Liver (tissue), 9 donors: Measurements from ENCODE around the gene RASA4B. TPM values are rescaled to one million over a fixed set of nuclear protein-coding genes. Genes with fewer than 3 reads are reported as not detected.

Experiments used
- DNase-seq: peaks from one replicate; pipeline ENCODE4 v3.0.0-alpha.2; 2017; ENCODE audit warnings: low spot score
- H3K27ac ChIP-seq, 2 donors: one replicate each; pipeline ENCODE4 v1.7.0; 2013; ENCODE audit warnings: inconsistent platforms in 2 of 2, low read length in 2 of 2, control low read depth in 1 of 2, low read depth in 1 of 2, mild to moderate bottlenecking in 1 of 2
- H3K27me3 ChIP-seq, 4 donors: one replicate each; pipeline versions ENCODE4 v1.6.1 to v1.7.0; 2013; ENCODE audit warnings: low read length in 3 of 4, inconsistent platforms in 1 of 4, mild to moderate bottlenecking in 1 of 4, moderate library complexity in 1 of 4; ENCODE audit not compliant: control insufficient read depth in 4 of 4, insufficient read depth in 4 of 4
- H3K36me3 ChIP-seq, 4 donors: one replicate each; pipeline versions ENCODE4 v1.6.1 to v1.7.0; 2013; ENCODE audit warnings: low read length in 3 of 4, mild to moderate bottlenecking in 3 of 4, low read depth in 1 of 4, moderate library complexity in 1 of 4; ENCODE audit not compliant: control insufficient read depth in 4 of 4, insufficient read depth in 3 of 4
- H3K4me1 ChIP-seq, 4 donors: one replicate each; pipeline versions ENCODE4 v1.6.1 to v1.7.0; 2013; ENCODE audit warnings: low read length in 3 of 4, mild to moderate bottlenecking in 3 of 4, moderate library complexity in 1 of 4; ENCODE audit not compliant: control insufficient read depth in 4 of 4, insufficient read depth in 4 of 4
- H3K4me3 ChIP-seq, 3 donors: one replicate each; pipeline versions ENCODE4 v1.6.1 to v1.7.0; 2013; ENCODE audit warnings: low read length in 3 of 3, control low read depth in 1 of 3, low read depth in 1 of 3, mild to moderate bottlenecking in 1 of 3
- H3K9ac ChIP-seq, 2 donors: one replicate each; pipeline ENCODE4 v1.7.0; 2013; ENCODE audit warnings: low read length in 2 of 2, mild to moderate bottlenecking in 2 of 2, moderate library complexity in 2 of 2, control low read depth in 1 of 2, low read depth in 1 of 2
- H3K9me3 ChIP-seq, 4 donors: one replicate each; pipeline versions ENCODE4 v1.6.1 to v1.7.0; 2013; ENCODE audit warnings: low read length in 3 of 4; ENCODE audit not compliant: control insufficient read depth in 4 of 4
- CTCF ChIP-seq: fragments of 150-350 bp; IDR thresholded peaks from 2 replicates; pipeline ENCODE4 v1.5.1; 2017; ENCODE audit warnings: improper control_type of control experiment, low read depth, low read length; ENCODE audit not compliant: missing input control
- EGR1 ChIP-seq, 2 donors: IDR thresholded peaks; 2 replicates each; pipeline ENCODE4 v1.6.1; 2016 to 2018; ENCODE audit warnings: antibody characterized with exemption in 2 of 2, low read depth in 2 of 2
- FOXA1 ChIP-seq: IDR thresholded peaks from 2 replicates; pipeline ENCODE4 v1.6.1; 2016; ENCODE audit warnings: antibody characterized with exemption
- GABPA ChIP-seq, 2 donors: IDR thresholded peaks in 1 of 2; conservative IDR thresholded peaks in 1 of 2; 2 replicates each; pipeline ENCODE4 v1.6.1; 2016; ENCODE audit warnings: antibody characterized with exemption in 2 of 2, mild to moderate bottlenecking in 1 of 2, moderate library complexity in 1 of 2
- HNF4A ChIP-seq, 2 donors: conservative IDR thresholded peaks; 2 replicates each; pipeline ENCODE4 v1.6.1; 2016; ENCODE audit warnings: antibody characterized with exemption in 2 of 2, mild to moderate bottlenecking in 2 of 2
- HNF4G ChIP-seq: IDR thresholded peaks from 2 replicates; pipeline ENCODE4 v1.6.1; 2016; ENCODE audit warnings: antibody characterized with exemption
- JUND ChIP-seq, 2 donors: IDR thresholded peaks; 2 replicates each; pipeline ENCODE4 v1.6.1; 2016; ENCODE audit warnings: antibody characterized with exemption in 2 of 2
- MAX ChIP-seq: IDR thresholded peaks from 2 replicates; pipeline ENCODE4 v1.6.1; 2016; ENCODE audit warnings: antibody characterized with exemption
- NR2F2 ChIP-seq: IDR thresholded peaks from 2 replicates; pipeline ENCODE4 v1.6.1; 2016; ENCODE audit warnings: antibody characterized with exemption
- RAD21 ChIP-seq, 2 donors: IDR thresholded peaks; 2 replicates each; pipeline ENCODE4 v1.6.1; 2016; ENCODE audit warnings: antibody characterized with exemption in 2 of 2, mild to moderate bottlenecking in 2 of 2
- RXRA ChIP-seq, 2 donors: IDR thresholded peaks; 2 replicates each; pipeline ENCODE4 v1.6.1; 2017 to 2018; ENCODE audit warnings: antibody characterized with exemption in 2 of 2, mild to moderate bottlenecking in 1 of 2
- SP1 ChIP-seq: IDR thresholded peaks from 2 replicates; pipeline ENCODE4 v1.6.1; 2018; ENCODE audit warnings: antibody characterized with exemption, mild to moderate bottlenecking
- TAF1 ChIP-seq: conservative IDR thresholded peaks from 2 replicates; pipeline ENCODE4 v1.6.1; 2016; ENCODE audit warnings: antibody characterized with exemption, mild to moderate bottlenecking
- YY1 ChIP-seq: IDR thresholded peaks from 2 replicates; pipeline ENCODE4 v1.6.1; 2016; ENCODE audit warnings: antibody characterized with exemption, mild to moderate bottlenecking
- WGBS: extraction: QIAGEN DNeasy Blood & Tissue Kit; methylation state at CpG from one replicate; pipeline ENCODE4 v1.1.7; 2013; 5-methylcytosine and 5-hydroxymethylcytosine counted together
- polyA plus RNA-seq, 2 donors: library from polyadenylated mRNA; stranded (reverse) in 1 of 2; unstranded in 1 of 2; fragments of 200-250 nt in 1 of 2; fragments of >200 nt in 1 of 2; fragmentation: Nextera tagmentation in 1 of 2; extraction: Ambion mirVana in 1 of 2; gene quantifications; one replicate each; pipeline versions ENCODE4 v1.2.1 to v1.2.3, GENCODE V29; 2013 to 2015
- total RNA-seq, 2 donors: library from RNA; depleted of rRNA; stranded (reverse); fragments of >200 nt; gene quantifications; one replicate each; pipeline ENCODE4 v1.2.3, GENCODE V29; 2014
- TF ChIP-seq, protein P1 (sequence below): IDR thresholded peaks from 2 replicates; pipeline ENCODE4 v1.6.1; 2016; ENCODE audit warnings: antibody characterized with exemption, mild to moderate bottlenecking
- TF ChIP-seq, protein P2 (sequence below): IDR thresholded peaks from 2 replicates; pipeline ENCODE4 v1.6.1; 2016; ENCODE audit warnings: antibody characterized with exemption
- donor health status: healthy.
- donor health status: healthy.
- donor health status: healthy.
- donor health status: healthy.
- donor health status: healthy.

RASA4B gene
- total and polyA plus RNA-seq, 4 donors = 0.62 to 4.8 (median 0.74) TPM

DNA sequence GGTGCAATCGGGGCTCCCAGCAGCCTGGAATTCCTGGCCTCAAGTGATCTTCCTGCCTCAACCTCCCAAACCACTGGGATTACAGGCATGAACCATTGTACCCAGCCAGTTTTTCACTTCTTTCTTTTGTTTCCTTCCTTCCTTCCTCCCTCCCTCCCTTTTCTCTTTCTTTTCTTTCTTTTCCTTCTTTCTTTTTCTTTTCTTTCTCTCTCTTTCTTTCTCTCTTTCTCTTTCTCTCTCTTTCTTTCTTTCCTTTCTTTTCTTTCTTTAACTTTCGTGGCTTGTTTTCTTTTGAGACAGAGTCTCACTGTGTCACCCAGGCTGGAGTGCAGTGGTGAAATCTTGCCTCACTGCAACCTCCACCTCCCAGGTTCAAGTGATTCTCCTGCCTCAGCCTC, 71.9 kb downstream of the RASA4B start (continued):
- TF ChIP-seq, protein P1, sequence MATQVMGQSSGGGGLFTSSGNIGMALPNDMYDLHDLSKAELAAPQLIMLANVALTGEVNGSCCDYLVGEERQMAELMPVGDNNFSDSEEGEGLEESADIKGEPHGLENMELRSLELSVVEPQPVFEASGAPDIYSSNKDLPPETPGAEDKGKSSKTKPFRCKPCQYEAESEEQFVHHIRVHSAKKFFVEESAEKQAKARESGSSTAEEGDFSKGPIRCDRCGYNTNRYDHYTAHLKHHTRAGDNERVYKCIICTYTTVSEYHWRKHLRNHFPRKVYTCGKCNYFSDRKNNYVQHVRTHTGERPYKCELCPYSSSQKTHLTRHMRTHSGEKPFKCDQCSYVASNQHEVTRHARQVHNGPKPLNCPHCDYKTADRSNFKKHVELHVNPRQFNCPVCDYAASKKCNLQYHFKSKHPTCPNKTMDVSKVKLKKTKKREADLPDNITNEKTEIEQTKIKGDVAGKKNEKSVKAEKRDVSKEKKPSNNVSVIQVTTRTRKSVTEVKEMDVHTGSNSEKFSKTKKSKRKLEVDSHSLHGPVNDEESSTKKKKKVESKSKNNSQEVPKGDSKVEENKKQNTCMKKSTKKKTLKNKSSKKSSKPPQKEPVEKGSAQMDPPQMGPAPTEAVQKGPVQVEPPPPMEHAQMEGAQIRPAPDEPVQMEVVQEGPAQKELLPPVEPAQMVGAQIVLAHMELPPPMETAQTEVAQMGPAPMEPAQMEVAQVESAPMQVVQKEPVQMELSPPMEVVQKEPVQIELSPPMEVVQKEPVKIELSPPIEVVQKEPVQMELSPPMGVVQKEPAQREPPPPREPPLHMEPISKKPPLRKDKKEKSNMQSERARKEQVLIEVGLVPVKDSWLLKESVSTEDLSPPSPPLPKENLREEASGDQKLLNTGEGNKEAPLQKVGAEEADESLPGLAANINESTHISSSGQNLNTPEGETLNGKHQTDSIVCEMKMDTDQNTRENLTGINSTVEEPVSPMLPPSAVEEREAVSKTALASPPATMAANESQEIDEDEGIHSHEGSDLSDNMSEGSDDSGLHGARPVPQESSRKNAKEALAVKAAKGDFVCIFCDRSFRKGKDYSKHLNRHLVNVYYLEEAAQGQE = no peak
- TF ChIP-seq GABPA (IDR thresholded peaks at IDR 0.05 in 1 of 2, conservative IDR thresholded peaks at IDR 0.05 in 1 of 2) (no peak), EGR1 (IDR thresholded peaks at IDR 0.05; ENCODE audit: low read depth in 2 of 2) (no peak)

DNA sequence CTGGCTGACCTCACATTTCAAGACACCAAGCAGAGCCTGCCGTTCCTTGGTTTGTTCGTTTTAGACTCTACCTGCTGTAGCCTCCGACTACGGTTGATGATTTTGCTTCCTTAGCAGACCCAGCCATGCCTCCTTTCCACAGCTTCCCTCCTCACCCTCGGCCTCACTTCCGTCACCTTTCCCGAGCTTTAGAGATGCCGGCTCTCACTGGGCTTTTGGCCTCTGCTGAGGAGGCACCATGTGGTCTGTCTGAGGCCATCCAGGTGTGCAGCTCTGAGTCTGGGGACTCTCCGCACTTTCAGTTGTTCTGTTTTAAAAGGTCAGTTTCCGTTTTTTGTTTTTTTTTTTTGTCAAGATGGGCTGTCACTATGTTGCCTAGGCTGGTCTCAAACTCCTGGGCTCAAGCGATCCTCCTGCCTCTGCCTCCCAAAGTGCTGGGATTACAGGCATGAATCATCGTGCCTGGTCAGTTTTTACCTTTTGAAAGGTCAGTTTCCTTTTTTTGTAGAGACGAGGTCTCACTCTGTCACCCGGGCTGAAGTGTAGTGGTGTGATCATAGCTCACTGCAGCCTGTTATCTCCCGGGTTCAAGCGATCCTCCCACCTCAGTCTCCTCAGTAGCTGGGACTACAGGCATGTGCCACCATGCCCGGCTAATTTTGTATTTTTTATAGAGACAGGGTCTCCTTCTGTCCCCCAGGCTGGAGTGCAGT, 72.5 kb downstream of the RASA4B start:
- no peak overlapping the region for H3K27ac ChIP-seq
- WGBS = 91% methylated on average over 17 of the region's 17 CpGs
- H3K9me3 ChIP-seq = no peaks in the 10 kb centered on the region

GRCh38 chr7:102439963-102440795, 77.4 kb downstream of the RASA4B start:
- Histone ChIP-seq H3K36me3 (no peaks in the 10 kb centered on the region), H3K9me3 (no peaks in the 10 kb centered on the region), H3K27ac (no peak overlapping the region), H3K4me3 (no peak overlapping the region), H3K27me3 (no peaks in the 10 kb centered on the region), H3K4me1 (no peaks in the 10 kb centered on the region), H3K9ac (no peak overlapping the region)
- WGBS = 82% methylated on average over 17 of the region's 17 CpGs
- TF ChIP-seq RAD21 (IDR thresholded peaks at IDR 0.05) = no peak
- TF ChIP-seq FOXA1 = no peak
- TF ChIP-seq CTCF = no peak
- peak in 1 of 2 donors; percentile 37 for TF ChIP-seq JUND (IDR thresholded peaks at IDR 0.05)
- TF ChIP-seq TAF1 = no peak
- no peak for TF ChIP-seq MAX
- TF ChIP-seq, protein P2, sequence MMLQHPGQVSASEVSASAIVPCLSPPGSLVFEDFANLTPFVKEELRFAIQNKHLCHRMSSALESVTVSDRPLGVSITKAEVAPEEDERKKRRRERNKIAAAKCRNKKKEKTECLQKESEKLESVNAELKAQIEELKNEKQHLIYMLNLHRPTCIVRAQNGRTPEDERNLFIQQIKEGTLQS = no peak
- TF ChIP-seq HNF4A (conservative IDR thresholded peaks at IDR 0.05) = no peak
- TF ChIP-seq NR2F2 = no peak
- no peak for TF ChIP-seq HNF4G
- TF ChIP-seq EGR1 (IDR thresholded peaks at IDR 0.05; ENCODE audit: low read depth in 2 of 2) = no peak
- peak in 1 of 2 donors; percentile 37 for TF ChIP-seq RXRA (IDR thresholded peaks at IDR 0.05)
- no peak for DNase-seq

More for the DNA sequence above, 72.5 kb downstream of the RASA4B start:
- Histone ChIP-seq H3K4me1 (no peaks in the 10 kb centered on the region), H3K9ac (no peak overlapping the region), H3K4me3 (no peak overlapping the region), H3K27me3 (no peaks in the 10 kb centered on the region), H3K36me3 (peaks cover 0 to 2% (median 0%) of the 10 kb centered on the region in 4 donors)
- no peak for DNase-seq
- TF ChIP-seq, protein P2 = no peak
- TF ChIP-seq RXRA (IDR thresholded peaks at IDR 0.05) (no peak), SP1 (no peak), MAX (no peak), FOXA1 (no peak), YY1 (no peak), RAD21 (IDR thresholded peaks at IDR 0.05) (no peak), EGR1 (IDR thresholded peaks at IDR 0.05; ENCODE audit: low read depth in 2 of 2) (no peak), TAF1 (no peak), GABPA (IDR thresholded peaks at IDR 0.05 in 1 of 2, conservative IDR thresholded peaks at IDR 0.05 in 1 of 2) (no peak)
